GM12864 (cell line): ENCODE data around the gene BCL7C.

Source experiments
- DNase-seq: peaks from one replicate; pipeline ENCODE4 v3.0.0-alpha.2; 2011; ENCODE audit warnings: low read depth
- H3K4me3 ChIP-seq: 2 replicates; pipeline ENCODE4 v1.5.1; 2011; ENCODE audit warnings: mild to moderate bottlenecking, low read depth, low read length, control low read depth
- CTCF ChIP-seq: IDR thresholded peaks from 2 replicates; pipeline ENCODE4 v1.5.1; 2011; ENCODE audit warnings: low read depth, mild to moderate bottlenecking, moderate library complexity, low read length, control low read depth, inconsistent platforms; ENCODE audit errors: missing control alignments

The BCL7C gene

GRCh38 chr16:30886145-30886544 lies 7.7 kb downstream of the BCL7C start:
- H3K4me3 ChIP-seq, result no peak overlapping the region
- TF ChIP-seq CTCF, result no peak
- no peak for DNase-seq

GRCh38 chr16:30885196-30885595 lies 8.7 kb downstream of the BCL7C start:
- H3K4me3 ChIP-seq, result no peak overlapping the region
- no peak for DNase-seq
- TF ChIP-seq CTCF, result no peak

- DNase-seq, result no peak
- no peak for TF ChIP-seq CTCF
- no peak overlapping the region for H3K4me3 ChIP-seq
Measured at GRCh38 chr16:30884760-30885159, 9.1 kb downstream of the BCL7C start.

- no peak overlapping the region for H3K4me3 ChIP-seq
- no peak for TF ChIP-seq CTCF
- no peak for DNase-seq
Measured at GRCh38 chr16:30882429-30883310, 11.2 kb downstream of the BCL7C start.

- DNase-seq, result no peak
- peak overlapping the region; percentile 84 for H3K4me3 ChIP-seq
- no peak for TF ChIP-seq CTCF
Measured at GRCh38 chr16:30876867-30877266, 17.0 kb downstream of the BCL7C start.

- DNase-seq, result peak; percentile 75
- TF ChIP-seq CTCF, result no peak
- peak overlapping the region; percentile 84 for H3K4me3 ChIP-seq
Measured at GRCh38 chr16:30875871-30876801, 17.7 kb downstream of the BCL7C start.
